Trophoblast cell (in vitro differentiated cells and primary cell): ENCODE measurements around the gene SEMA6D.

ENCODE experiments used
- DNase-seq, 2 donors: peaks; one replicate each; pipeline ENCODE4 v3.0.0-alpha.2; 2016
- H2AFZ ChIP-seq: 2 replicates; pipeline ENCODE4 v1.6.1; 2013; ENCODE audit warnings: low read length, moderate library complexity, mild to moderate bottlenecking; ENCODE audit not compliant: insufficient read depth, poor library complexity
- H2AK5ac ChIP-seq: 2 replicates; pipeline ENCODE4 v1.6.1; 2013; ENCODE audit warnings: mild to moderate bottlenecking, low read length
- H2BK120ac ChIP-seq: 2 replicates; pipeline ENCODE4 v1.6.1; 2013; ENCODE audit warnings: low read length, mild to moderate bottlenecking, moderate library complexity; ENCODE audit not compliant: insufficient read depth, poor library complexity
- H2BK12ac ChIP-seq: 2 replicates; pipeline ENCODE4 v1.6.1; 2013; ENCODE audit warnings: mild to moderate bottlenecking, low read length, moderate library complexity
- H2BK5ac ChIP-seq: 2 replicates; pipeline ENCODE4 v1.6.1; 2013; ENCODE audit warnings: low read length, low read depth, moderate library complexity, mild to moderate bottlenecking; ENCODE audit not compliant: poor library complexity
- H3K14ac ChIP-seq: 2 replicates; pipeline ENCODE4 v1.6.1; 2013; ENCODE audit warnings: mild to moderate bottlenecking, low read length
- H3K18ac ChIP-seq: 2 replicates; pipeline ENCODE4 v1.6.1; 2013; ENCODE audit warnings: mild to moderate bottlenecking, low read length
- H3K23ac ChIP-seq: 2 replicates; pipeline ENCODE4 v1.6.1; 2013; ENCODE audit warnings: low read length
- H3K27ac ChIP-seq: 2 replicates; pipeline ENCODE4 v1.5.1; 2013; ENCODE audit warnings: low read depth, mild to moderate bottlenecking, inconsistent platforms, low read length, moderate library complexity
- H3K27me3 ChIP-seq: 2 replicates; pipeline ENCODE4 v1.6.1; 2013; ENCODE audit warnings: inconsistent platforms, mild to moderate bottlenecking, low read length, moderate library complexity; ENCODE audit not compliant: insufficient read depth
- H3K36me3 ChIP-seq, 2 experiments: 1 replicate in 1 of 2; 2 replicates in 1 of 2; pipeline ENCODE4 v1.6.1; 2013; ENCODE audit warnings: low read length in 2 of 2, mild to moderate bottlenecking in 2 of 2, moderate library complexity in 1 of 2; ENCODE audit not compliant: insufficient read depth in 2 of 2, control insufficient read depth in 1 of 2
- H3K4ac ChIP-seq: 2 replicates; pipeline ENCODE4 v1.6.1; 2013; ENCODE audit warnings: low read depth, mild to moderate bottlenecking, low read length, moderate library complexity
- H3K4me1 ChIP-seq, 2 experiments: 1 replicate in 1 of 2; 2 replicates in 1 of 2; pipeline ENCODE4 v1.6.1; 2013; ENCODE audit warnings: low read length in 2 of 2, mild to moderate bottlenecking in 2 of 2, moderate library complexity in 1 of 2; ENCODE audit not compliant: insufficient read depth in 2 of 2, control insufficient read depth in 1 of 2
- H3K4me2 ChIP-seq: 2 replicates; pipeline ENCODE4 v1.6.1; 2013; ENCODE audit warnings: inconsistent platforms, mild to moderate bottlenecking, low read length, moderate library complexity
- H3K4me3 ChIP-seq: 2 replicates; pipeline ENCODE4 v1.5.1; 2013; ENCODE audit warnings: mild to moderate bottlenecking, low read depth, low read length, inconsistent platforms
- H3K79me1 ChIP-seq: one replicate; pipeline ENCODE4 v1.6.1; 2013; ENCODE audit warnings: low read length
- H3K79me2 ChIP-seq: 2 replicates; pipeline ENCODE4 v1.6.1; 2013; ENCODE audit warnings: low read length, mild to moderate bottlenecking; ENCODE audit not compliant: control insufficient read depth, insufficient read depth, poor library complexity
- H3K9ac ChIP-seq: 2 replicates; pipeline ENCODE4 v1.6.1; 2013; ENCODE audit warnings: mild to moderate bottlenecking, low read length
- H3K9me3 ChIP-seq: 2 replicates; pipeline ENCODE4 v1.6.1; 2013; ENCODE audit warnings: low read depth, mild to moderate bottlenecking, control low read depth, inconsistent platforms, low read length; ENCODE audit not compliant: insufficient read depth
- H4K12ac ChIP-seq: 2 replicates; pipeline ENCODE4 v1.6.1; 2013; ENCODE audit warnings: low read depth, mild to moderate bottlenecking, low read length, moderate library complexity
- H4K8ac ChIP-seq: 2 replicates; pipeline ENCODE4 v1.6.1; 2013; ENCODE audit warnings: low read depth, mild to moderate bottlenecking, low read length, moderate library complexity
- H4K91ac ChIP-seq: one replicate; pipeline ENCODE4 v1.6.1; 2013; ENCODE audit warnings: low read depth, mild to moderate bottlenecking, low read length, moderate library complexity
- WGBS: extraction: QIAGEN DNeasy Blood & Tissue Kit; methylation state at CpG from one replicate; pipeline ENCODE4 v1.1.7; 2013; ENCODE audit warnings: missing lambda C conversion rate; ENCODE audit not compliant: insufficient read length, insufficient coverage; ENCODE audit errors: extremely low coverage; 5-methylcytosine and 5-hydroxymethylcytosine counted together

SEMA6D gene

DNA sequence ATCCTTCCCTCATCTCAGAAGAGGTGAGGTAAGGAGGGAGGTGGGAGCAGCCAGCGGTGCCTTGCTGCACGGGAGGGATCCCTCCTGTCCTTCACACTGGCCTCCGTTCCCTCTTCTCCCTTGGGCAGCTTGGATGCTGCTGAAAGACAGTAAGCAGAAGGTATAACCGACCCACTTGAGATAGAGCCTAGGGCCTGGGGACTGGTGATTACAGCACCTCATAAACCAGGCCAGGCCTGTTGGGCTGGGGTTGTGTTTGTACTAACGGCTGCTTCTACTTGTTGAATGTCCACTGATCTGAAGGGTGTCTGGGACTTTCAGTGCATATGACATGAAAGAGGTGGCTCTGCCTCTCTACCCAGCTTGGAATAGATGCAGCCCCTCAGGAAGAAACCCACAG is 25.0 kb downstream of the SEMA6D start:
- Histone ChIP-seq H2AFZ (no peak overlapping the region), H3K4me3 (no peak overlapping the region), H3K4me2 (no peak overlapping the region), H3K27me3 (no peaks in the 10 kb centered on the region), H3K4ac (no peak overlapping the region), H2BK120ac (no peak overlapping the region), H3K23ac (no peak overlapping the region), H3K14ac (no peak overlapping the region), H3K27ac (no peak overlapping the region), H2BK5ac (no peak overlapping the region), H3K79me1 (no peaks in the 10 kb centered on the region), H4K91ac (no peak overlapping the region), H3K18ac (no peak overlapping the region), H4K8ac (no peak overlapping the region), H4K12ac (no peak overlapping the region), H3K9me3 (peaks cover 1% of the 10 kb centered on the region), H2AK5ac (no peak overlapping the region), H3K36me3 (no peaks in the 10 kb centered on the region), H2BK12ac (no peak overlapping the region), H3K9ac (no peak overlapping the region), H3K79me2 (no peaks in the 10 kb centered on the region), H3K4me1 (peaks cover 0 to 2% of the 10 kb centered on the region in 2 experiments)
- DNase-seq, result no peak
- no CpG with 5 or more reads among the region's 5 CpGs for WGBS

DNA sequence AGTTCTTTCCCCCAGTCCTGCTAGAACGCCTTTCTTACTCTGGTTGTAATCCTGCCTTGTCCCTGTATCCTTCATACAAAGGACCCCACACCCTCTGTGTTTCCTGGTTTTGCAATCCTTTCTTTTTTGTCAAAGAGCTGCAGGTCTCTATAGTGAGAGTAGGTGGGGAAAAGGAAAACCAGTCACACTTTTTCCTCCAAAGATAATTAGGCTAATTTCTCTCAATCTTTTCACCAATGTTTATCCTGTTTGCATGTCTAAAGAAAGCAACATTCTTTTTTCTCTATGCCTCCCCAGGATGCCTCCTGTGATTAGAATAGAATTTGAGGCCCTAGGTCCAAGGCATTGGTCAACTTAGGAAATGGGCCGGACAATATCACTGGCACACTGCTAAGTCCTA is 25.4 kb downstream of the SEMA6D start:
- Histone ChIP-seq H4K12ac (no peak overlapping the region), H3K27ac (no peak overlapping the region), H4K91ac (no peak overlapping the region), H2AK5ac (no peak overlapping the region), H2BK120ac (no peak overlapping the region), H3K36me3 (no peaks in the 10 kb centered on the region), H3K23ac (no peak overlapping the region), H3K4ac (no peak overlapping the region), H4K8ac (no peak overlapping the region), H3K9ac (no peak overlapping the region), H3K27me3 (no peaks in the 10 kb centered on the region), H2AFZ (no peak overlapping the region), H2BK5ac (no peak overlapping the region), H3K79me1 (no peaks in the 10 kb centered on the region), H3K79me2 (no peaks in the 10 kb centered on the region), H3K14ac (no peak overlapping the region), H3K4me3 (no peak overlapping the region), H3K4me1 (peaks cover 0 to 2% of the 10 kb centered on the region in 2 experiments), H2BK12ac (no peak overlapping the region), H3K4me2 (no peak overlapping the region), H3K9me3 (peaks cover 1% of the 10 kb centered on the region), H3K18ac (no peak overlapping the region)
- WGBS, result no CpG with 5 or more reads among the region's 2 CpGs
- DNase-seq, result no peak

- H3K9ac ChIP-seq, result no peak overlapping the region
- H4K12ac ChIP-seq, result no peak overlapping the region
- H3K18ac ChIP-seq, result no peak overlapping the region
- H3K23ac ChIP-seq, result no peak overlapping the region
- no peak overlapping the region for H4K8ac ChIP-seq
- H2AFZ ChIP-seq, result no peak overlapping the region
- H3K14ac ChIP-seq, result no peak overlapping the region
- no peak overlapping the region for H3K4me2 ChIP-seq
- no peaks in the 10 kb centered on the region for H3K27me3 ChIP-seq
- H3K4me1 ChIP-seq, result peaks cover 0 to 2% of the 10 kb centered on the region in 2 experiments
- peaks cover 1% of the 10 kb centered on the region for H3K9me3 ChIP-seq
- no peak overlapping the region for H2BK12ac ChIP-seq
- no peak overlapping the region for H2BK5ac ChIP-seq
- no peaks in the 10 kb centered on the region for H3K79me1 ChIP-seq
- no peak overlapping the region for H2AK5ac ChIP-seq
- no CpG with 5 or more reads among the region's 6 CpGs for WGBS
- no peak overlapping the region for H2BK120ac ChIP-seq
- no peak overlapping the region for H3K4ac ChIP-seq
- H3K27ac ChIP-seq, result no peak overlapping the region
- DNase-seq, result no peak
- H3K36me3 ChIP-seq, result no peaks in the 10 kb centered on the region
- H3K4me3 ChIP-seq, result no peak overlapping the region
- H3K79me2 ChIP-seq, result no peaks in the 10 kb centered on the region
- H4K91ac ChIP-seq, result no peak overlapping the region
Measured at GRCh38 chr15:47743385-47743784, 26.1 kb downstream of the SEMA6D start.

DNA sequence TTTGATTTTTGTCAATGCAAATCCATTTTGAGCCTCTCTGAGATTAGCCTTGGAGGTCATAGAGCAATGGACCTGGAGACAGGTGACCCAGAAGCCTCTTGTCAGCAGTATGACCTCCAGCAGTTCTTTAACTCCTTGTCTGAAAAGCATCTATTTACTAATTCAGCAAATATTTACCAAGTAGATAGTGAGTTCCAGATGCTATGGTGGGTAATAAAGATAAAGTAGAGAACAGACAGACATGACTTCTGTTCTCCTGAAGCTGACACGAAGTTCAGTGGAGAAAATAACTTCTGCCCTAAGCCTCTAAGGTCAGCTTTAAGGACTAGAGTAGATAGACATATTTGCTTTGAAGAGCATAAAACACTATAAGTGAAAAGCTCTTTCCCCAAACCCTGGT is 26.6 kb downstream of the SEMA6D start:
- no peak overlapping the region for H3K4me2 ChIP-seq
- no peak overlapping the region for H4K12ac ChIP-seq
- H3K79me1 ChIP-seq, result no peaks in the 10 kb centered on the region
- H3K23ac ChIP-seq, result no peak overlapping the region
- H3K27me3 ChIP-seq, result no peaks in the 10 kb centered on the region
- no peak overlapping the region for H3K4ac ChIP-seq
- no peak overlapping the region for H4K8ac ChIP-seq
- no peaks in the 10 kb centered on the region for H3K36me3 ChIP-seq
- no peak for DNase-seq
- H2BK12ac ChIP-seq, result no peak overlapping the region
- no CpG with 5 or more reads among the region's 1 CpG for WGBS
- no peak overlapping the region for H4K91ac ChIP-seq
- H3K18ac ChIP-seq, result no peak overlapping the region
- H3K4me1 ChIP-seq, result peaks cover 0 to 2% of the 10 kb centered on the region in 2 experiments
- no peak overlapping the region for H2AK5ac ChIP-seq
- H3K14ac ChIP-seq, result no peak overlapping the region
- H2BK5ac ChIP-seq, result no peak overlapping the region
- H3K9me3 ChIP-seq, result peaks cover 1% of the 10 kb centered on the region
- H3K27ac ChIP-seq, result no peak overlapping the region
- H3K79me2 ChIP-seq, result no peaks in the 10 kb centered on the region
- no peak overlapping the region for H2BK120ac ChIP-seq
- no peak overlapping the region for H3K4me3 ChIP-seq
- no peak overlapping the region for H2AFZ ChIP-seq
- no peak overlapping the region for H3K9ac ChIP-seq
